Central memory CD4-positive, alpha-beta T cell (primary cell): ENCODE measurements around the gene NUDC.
"Not testable (repeated sequence)": the region's sequence is repeated elsewhere in the genome, so short reads cannot be mapped to it uniquely, and the experiment has no call there.

Experiments used
- DNase-seq: peaks from one replicate; pipeline ENCODE4 v3.0.0; 2022
- total RNA-seq, 3 experiments: gene quantifications; one replicate each; lab custom pipeline; 2026; lab: John Stamatoyannopoulos, UW

Gene NUDC
- 46.7 to 246 (median 64.1) reads per million in 3 experiments for total RNA-seq

- DNase-seq = peak; percentile 95
These were observed at the start of gene NUDC for GRCh38 chr1:26921540-26922430. TSS of gene NUDC (plus strand) at chr1:26921743. CDS start at chr1:26921849, 106 bp downstream.

- not testable (repeated sequence) for DNase-seq
These were observed 48.4 kb upstream of the NUDC start for GRCh38 chr1:26873097-26873496.

GRCh38 chr1:26874896-26875295, 46.6 kb upstream of the NUDC start:
- DNase-seq = no peak

- no peak for DNase-seq
These were observed 44.2 kb upstream of the NUDC start for GRCh38 chr1:26877326-26877725.

GRCh38 chr1:26879793-26880192, 41.8 kb upstream of the NUDC start:
- DNase-seq = no peak

GRCh38 chr1:26881611-26882010, 39.9 kb upstream of the NUDC start:
- DNase-seq = not testable (repeated sequence)

- DNase-seq = no peak
These were observed 38.7 kb upstream of the NUDC start for GRCh38 chr1:26882696-26883463.

- DNase-seq = no peak
These were observed 34.4 kb upstream of the NUDC start for GRCh38 chr1:26887125-26887524.

GRCh38 chr1:26888231-26888630, 33.3 kb upstream of the NUDC start:
- DNase-seq = no peak

GRCh38 chr1:26889551-26890466, 31.7 kb upstream of the NUDC start, which contains the start of gene GPN2:
TSS of gene GPN2 (minus strand) at chr1:26890283. CDS start at chr1:26890096, 187 bp downstream.
- DNase-seq = peak; percentile 68

GRCh38 chr1:26890467-26890796, 31.1 kb upstream of the NUDC start:
- DNase-seq = no peak

- DNase-seq = no peak
These were observed 27.3 kb upstream of the NUDC start for GRCh38 chr1:26894263-26894662.

GRCh38 chr1:26897351-26897750, 24.2 kb upstream of the NUDC start:
- DNase-seq = no peak

GRCh38 chr1:26900001-26900814, 21.3 kb upstream of the NUDC start, which contains the start of gene GPATCH3:
TSS of gene GPATCH3 (minus strand) at chr1:26900467. CDS start at chr1:26900442, 25 bp downstream.
- DNase-seq = peak; percentile 84

- DNase-seq = no peak
These were observed 20.6 kb upstream of the NUDC start for GRCh38 chr1:26900815-26901511.

GRCh38 chr1:26907071-26907917, 14.2 kb upstream of the NUDC start:
- DNase-seq = no peak

GRCh38 chr1:26909951-26910342, 11.6 kb upstream of the NUDC start:
- no peak for DNase-seq

GRCh38 chr1:26910343-26911160, 11.0 kb upstream of the NUDC start:
- no peak for DNase-seq
